Tongue (tissue), 2 donors: Measurements from ENCODE around the gene LARP1. TPM values are rescaled to one million over a fixed set of nuclear protein-coding genes. Genes with fewer than 3 reads are reported as not detected.
"Not testable (repeated sequence)": the region's sequence is repeated elsewhere in the genome, so short reads cannot be mapped to it uniquely, and the experiment has no call there.

ENCODE experiments used
- DNase-seq: peaks from one replicate; pipeline ENCODE4 v3.0.0-alpha.2; 2015
- total RNA-seq: library from RNA; depleted of rRNA; stranded (reverse); fragments of >200 nt; gene quantifications from one replicate; pipeline ENCODE4 v1.2.3, GENCODE V29; 2014

Gene LARP1
- total RNA-seq: 70.7 TPM

GRCh38 chr5:154755361-154756008, at the start of gene LARP1:
TSS of gene LARP1 (plus strand) at chr5:154755377. CDS start at chr5:154755758, 381 bp downstream.
- DNase-seq: peak; percentile 65

GRCh38 chr5:154706416-154706815, 48.8 kb upstream of the LARP1 start:
- DNase-seq: no peak

- no peak for DNase-seq
Measured at GRCh38 chr5:154707641-154708040, 47.5 kb upstream of the LARP1 start.

- no peak for DNase-seq
Measured at GRCh38 chr5:154708207-154708606, 47.0 kb upstream of the LARP1 start.

GRCh38 chr5:154708846-154709245, 46.3 kb upstream of the LARP1 start:
- DNase-seq: no peak

- DNase-seq: no peak
Measured at GRCh38 chr5:154709368-154710305, 45.5 kb upstream of the LARP1 start.

- no peak for DNase-seq
Measured at GRCh38 chr5:154712518-154713437, 42.4 kb upstream of the LARP1 start.

- no peak for DNase-seq
Measured at GRCh38 chr5:154713615-154714125, 41.5 kb upstream of the LARP1 start.

- no peak for DNase-seq
Measured at GRCh38 chr5:154714266-154714986, 40.8 kb upstream of the LARP1 start.

- no peak for DNase-seq
Measured at GRCh38 chr5:154721481-154722058, 33.6 kb upstream of the LARP1 start.

GRCh38 chr5:154722097-154722496, 33.1 kb upstream of the LARP1 start:
- no peak for DNase-seq

- no peak for DNase-seq
Measured at GRCh38 chr5:154722936-154723335, 32.2 kb upstream of the LARP1 start.

- DNase-seq: no peak
Measured at GRCh38 chr5:154723740-154724505, 31.3 kb upstream of the LARP1 start.

- no peak for DNase-seq
Measured at GRCh38 chr5:154727361-154727760, 27.8 kb upstream of the LARP1 start.

GRCh38 chr5:154728939-154729588, 26.1 kb upstream of the LARP1 start:
- DNase-seq: no peak

- no peak for DNase-seq
Measured at GRCh38 chr5:154729613-154730012, 25.6 kb upstream of the LARP1 start.

GRCh38 chr5:154730761-154731160, 24.4 kb upstream of the LARP1 start:
- not testable (repeated sequence) for DNase-seq

GRCh38 chr5:154732212-154732611, 23.0 kb upstream of the LARP1 start:
- DNase-seq: no peak

- DNase-seq: no peak
Measured at GRCh38 chr5:154734370-154735248, 20.6 kb upstream of the LARP1 start.
